ENCODE measurements around the gene NTS.

Gene NTS

GRCh38 chr12:85872497-85873091 is 1.5 kb upstream of the NTS start (continued):
- 0 out of 2 replicates have a peak, but pooled peaks have one; percentile 35 for TF ChIP-seq PRDM1 (tag by site-specific recombination; IDR thresholded peaks at IDR 0.05)
- no peak for TF ChIP-seq ZNF335 (tag by site-specific recombination; conservative IDR thresholded peaks at IDR 0.05)
- no peak for TF ChIP-seq ZNF623 (tag by site-specific recombination; IDR thresholded peaks at IDR 0.05)
- TF ChIP-seq ZNF837 (tag by site-specific recombination; IDR thresholded peaks at IDR 0.05): no peak

GRCh38 chr12:85877459-85877858 is 3.4 kb downstream of the NTS start:
- no peaks in the 10 kb centered on the region for H3K36me3 ChIP-seq (ENCODE audit: control insufficient read depth in 2 of 2, insufficient read depth in 1 of 2, low read length in 2 of 2)
- no peaks in the 10 kb centered on the region for H3K9me3 ChIP-seq (ENCODE audit: control insufficient read depth, insufficient read depth, low read depth, low read length)
- ChIA-PET POLR2A (no interaction called here), CTCF (no interaction called here)
- TF ChIP-seq ZNF701 (tag by site-specific recombination; IDR thresholded peaks at IDR 0.05): no peak
- no peak for TF ChIP-seq ZXDB (tag by site-specific recombination; IDR thresholded peaks at IDR 0.05)
- TF ChIP-seq ZNF274 (IDR thresholded peaks at IDR 0.05; ENCODE audit: low read length): no peak
- no peak for TF ChIP-seq ZNF274 (tag by site-specific recombination; IDR thresholded peaks at IDR 0.05; ENCODE audit: borderline replicate concordance)
- no peak for TF ChIP-seq YY1 (tag by site-specific recombination; IDR thresholded peaks at IDR 0.05)
- TF ChIP-seq ZNF664 (tag by site-specific recombination; IDR thresholded peaks at IDR 0.05): no peak
- no peak for TF ChIP-seq ZNF266 (tag by site-specific recombination; IDR thresholded peaks at IDR 0.05; ENCODE audit: low read depth)
- TF ChIP-seq, protein P1, sequence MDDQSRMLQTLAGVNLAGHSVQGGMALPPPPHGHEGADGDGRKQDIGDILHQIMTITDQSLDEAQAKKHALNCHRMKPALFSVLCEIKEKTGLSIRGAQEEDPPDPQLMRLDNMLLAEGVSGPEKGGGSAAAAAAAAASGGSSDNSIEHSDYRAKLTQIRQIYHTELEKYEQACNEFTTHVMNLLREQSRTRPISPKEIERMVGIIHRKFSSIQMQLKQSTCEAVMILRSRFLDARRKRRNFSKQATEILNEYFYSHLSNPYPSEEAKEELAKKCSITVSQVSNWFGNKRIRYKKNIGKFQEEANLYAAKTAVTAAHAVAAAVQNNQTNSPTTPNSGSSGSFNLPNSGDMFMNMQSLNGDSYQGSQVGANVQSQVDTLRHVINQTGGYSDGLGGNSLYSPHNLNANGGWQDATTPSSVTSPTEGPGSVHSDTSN (CRISPR knock-in tag; IDR thresholded peaks at IDR 0.05): no peak
- no peak for TF ChIP-seq PATZ1 (tag by site-specific recombination; IDR thresholded peaks at IDR 0.05)
- no peak for TF ChIP-seq ZNF350 (tag by site-specific recombination; IDR thresholded peaks at IDR 0.05)
- no peak for TF ChIP-seq ZNF114 (tag by site-specific recombination; IDR thresholded peaks at IDR 0.05)
- TF ChIP-seq ZNF18 (tag by site-specific recombination; IDR thresholded peaks at IDR 0.05): no peak
- TF ChIP-seq, protein P2, sequence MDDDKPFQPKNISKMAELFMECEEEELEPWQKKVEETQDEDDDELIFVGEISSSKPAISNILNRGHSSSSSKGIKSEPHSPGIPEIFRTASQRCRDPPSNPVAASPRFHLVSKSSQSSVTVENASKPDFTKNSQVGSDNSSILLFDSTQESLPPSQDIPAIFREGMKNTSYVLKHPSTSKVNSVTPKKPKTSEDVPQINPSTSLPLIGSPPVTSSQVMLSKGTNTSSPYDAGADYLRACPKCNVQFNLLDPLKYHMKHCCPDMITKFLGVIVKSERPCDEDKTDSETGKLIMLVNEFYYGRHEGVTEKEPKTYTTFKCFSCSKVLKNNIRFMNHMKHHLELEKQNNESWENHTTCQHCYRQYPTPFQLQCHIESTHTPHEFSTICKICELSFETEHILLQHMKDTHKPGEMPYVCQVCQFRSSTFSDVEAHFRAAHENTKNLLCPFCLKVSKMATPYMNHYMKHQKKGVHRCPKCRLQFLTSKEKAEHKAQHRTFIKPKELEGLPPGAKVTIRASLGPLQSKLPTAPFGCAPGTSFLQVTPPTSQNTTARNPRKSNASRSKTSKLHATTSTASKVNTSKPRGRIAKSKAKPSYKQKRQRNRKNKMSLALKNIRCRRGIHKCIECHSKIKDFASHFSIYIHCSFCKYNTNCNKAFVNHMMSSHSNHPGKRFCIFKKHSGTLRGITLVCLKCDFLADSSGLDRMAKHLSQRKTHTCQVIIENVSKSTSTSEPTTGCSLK (tag by site-specific recombination; IDR thresholded peaks at IDR 0.05): no peak
- no peak for TF ChIP-seq GLI4 (tag by site-specific recombination; IDR thresholded peaks at IDR 0.05)
- TF ChIP-seq ZNF248 (tag by site-specific recombination; IDR thresholded peaks at IDR 0.05): no peak
- no peak for TF ChIP-seq ZNF677 (tag by site-specific recombination; IDR thresholded peaks at IDR 0.05)
- TF ChIP-seq ZNF513 (tag by site-specific recombination; IDR thresholded peaks at IDR 0.05): no peak
- TF ChIP-seq ZSCAN30 (tag by site-specific recombination; IDR thresholded peaks at IDR 0.05): no peak
- TF ChIP-seq BCL11B (tag by site-specific recombination; IDR thresholded peaks at IDR 0.05; ENCODE audit: low read depth): no peak
- H3K4me1 ChIP-seq (ENCODE audit: control insufficient read depth, insufficient read depth, low read length): no peaks in the 10 kb centered on the region
- no peak overlapping the region for H3K27ac ChIP-seq (ENCODE audit: extremely low read depth, low read depth, low read length)
- H3K4me3 ChIP-seq (ENCODE audit: low read depth, low read length): no peak overlapping the region
